ENCODE measurements around the gene RPL22.
A peak's percentile ranks its signal among the peaks of the same experiment; 100 is the strongest.

Gene RPL22

DNA sequence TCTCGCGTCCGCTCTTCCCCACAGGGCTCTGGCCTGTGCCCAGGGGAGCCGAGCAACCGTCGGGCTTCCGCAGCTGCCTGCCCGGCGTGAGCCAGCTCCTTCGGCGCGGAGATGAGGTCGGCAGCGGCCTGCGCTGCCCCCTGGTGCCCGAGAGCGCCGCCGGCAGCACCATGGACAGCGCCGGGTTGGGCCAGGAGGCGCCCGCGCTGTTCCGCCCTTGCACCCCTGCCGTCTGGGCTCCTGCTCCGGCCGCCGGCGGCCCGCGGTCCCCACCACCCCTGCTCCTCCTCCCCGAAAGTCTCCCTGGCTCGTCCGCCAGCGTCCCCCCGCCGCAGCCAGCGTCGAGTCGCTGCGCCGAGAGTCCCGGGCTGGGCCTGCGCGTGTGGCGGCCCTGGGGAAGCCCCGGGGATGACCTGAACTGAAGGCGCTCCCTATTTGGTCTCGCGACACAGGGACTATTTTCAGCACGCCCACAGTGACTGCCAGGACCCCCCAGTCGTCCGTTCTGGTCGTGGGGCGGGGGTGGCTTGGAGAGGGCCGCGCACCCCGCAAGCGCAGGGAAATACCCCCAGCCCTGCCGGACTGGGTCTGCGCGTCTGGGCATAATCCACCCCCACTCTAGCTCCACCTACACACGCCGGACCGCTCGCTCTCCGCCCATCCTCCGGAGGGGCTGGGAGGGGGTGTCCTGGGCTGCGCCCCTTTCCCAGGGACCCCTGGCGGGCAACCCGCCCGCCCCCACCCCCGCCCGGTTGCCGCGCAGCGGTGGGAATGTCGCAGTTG, 45.9 kb upstream of the RPL22 start:
- peak; percentile 52 for TF ChIP-seq CTCF (IDR thresholded peaks at IDR 0.05; ENCODE audit: low read depth, low read length)
- H3K27me3 ChIP-seq, result peaks cover 19% of the 10 kb centered on the region

GRCh38 chr1:6244401-6245049, 45.1 kb upstream of the RPL22 start:
- H3K36me3 ChIP-seq, result no peaks in the 10 kb centered on the region
- H3K27me3 ChIP-seq, result peaks cover 12% of the 10 kb centered on the region
- H3K4me3 ChIP-seq (ENCODE audit: low read depth, low read length), result no peak overlapping the region
- TF ChIP-seq CTCF (IDR thresholded peaks at IDR 0.05; ENCODE audit: low read depth, low read length), result no peak
- H3K4me1 ChIP-seq, result no peaks in the 10 kb centered on the region
- DNase-seq, result no peak
- no peaks in the 10 kb centered on the region for H3K9me3 ChIP-seq

More for the DNA sequence above, 45.9 kb upstream of the RPL22 start:
- H3K9me3 ChIP-seq, result no peaks in the 10 kb centered on the region
- no peaks in the 10 kb centered on the region for H3K36me3 ChIP-seq
- peak; percentile 76 for DNase-seq
- no peaks in the 10 kb centered on the region for H3K4me1 ChIP-seq
- peak overlapping the region; percentile 52 for H3K4me3 ChIP-seq (ENCODE audit: low read depth, low read length)

DNA sequence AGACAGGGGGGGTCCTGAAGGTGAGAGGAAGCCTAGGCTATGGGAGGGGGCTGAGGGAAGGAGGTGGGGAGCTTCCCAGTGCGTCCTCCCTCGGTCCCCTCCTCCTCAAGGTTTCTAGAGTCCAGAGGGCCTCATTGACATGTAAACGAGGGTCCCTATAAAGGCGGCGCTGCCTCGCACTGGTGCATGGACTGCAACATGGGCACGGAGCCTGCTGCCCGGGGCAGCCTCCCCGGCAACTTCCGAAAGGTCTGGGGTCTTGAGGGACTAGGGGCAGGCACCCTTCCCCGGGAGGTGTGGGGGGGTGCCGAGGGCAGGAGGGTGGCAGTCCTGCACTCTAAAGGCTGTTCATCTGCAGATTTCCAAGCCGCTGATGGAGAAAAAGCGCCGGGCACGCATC, 44.6 kb upstream of the RPL22 start, which contains the start of gene HES3:
Gene HES3 (plus strand): TSS at position 187 of the 400 bp plus-strand sequence. CDS start 187 bp downstream, at position 374.
- TF ChIP-seq CTCF (IDR thresholded peaks at IDR 0.05; ENCODE audit: low read depth, low read length), result no peak
- Histone ChIP-seq H3K4me3 (ENCODE audit: low read depth, low read length) (peak within 1 kb of the TSS; percentile 52; the same call in 1 of the 2 replicates), H3K4me1 (no peaks in the 10 kb centered on the region), H3K27me3 (peaks cover 6% of the 10 kb centered on the region), H3K9me3 (no peaks in the 10 kb centered on the region), H3K36me3 (no peaks in the 10 kb centered on the region)
- DNase-seq, result no peak

- no peaks in the 10 kb centered on the region for H3K4me1 ChIP-seq
- no peak overlapping the region for H3K4me3 ChIP-seq (ENCODE audit: low read depth, low read length)
- no peaks in the 10 kb centered on the region for H3K36me3 ChIP-seq
- peaks cover 4% of the 10 kb centered on the region for H3K27me3 ChIP-seq
- no peak for DNase-seq
- H3K9me3 ChIP-seq, result no peaks in the 10 kb centered on the region
- no peak for TF ChIP-seq CTCF (IDR thresholded peaks at IDR 0.05; ENCODE audit: low read depth, low read length)
Measured at GRCh38 chr1:6243053-6243834, 43.8 kb upstream of the RPL22 start.

- Histone ChIP-seq H3K4me3 (ENCODE audit: low read depth, low read length) (no peak overlapping the region), H3K9me3 (no peaks in the 10 kb centered on the region), H3K36me3 (no peaks in the 10 kb centered on the region), H3K27me3 (peaks cover 4% of the 10 kb centered on the region), H3K4me1 (no peaks in the 10 kb centered on the region)
- no peak for DNase-seq
- no peak for TF ChIP-seq CTCF (IDR thresholded peaks at IDR 0.05; ENCODE audit: low read depth, low read length)
Measured at GRCh38 chr1:6241887-6242740, 42.7 kb upstream of the RPL22 start.

All from BE2C (cell line).